DND-41 (cell line): Measurements from ENCODE around the gene ZNF511.

Experiments
- ATAC-seq: fragments of 200-7000 bp; cut with Tn5 transposase; 3 replicates; pipeline ENCODE4 v1.9.1; 2021; ENCODE audit warnings: low read depth; ENCODE audit not compliant: insufficient read depth
- DNase-seq: peaks from one replicate; pipeline ENCODE4 v3.0.0-alpha.2; 2020
- H2AFZ ChIP-seq: 2 replicates; pipeline ENCODE4 v1.6.0; 2012; ENCODE audit warnings: low read depth, low read length
- H3K27ac ChIP-seq: 2 replicates; pipeline ENCODE4 v1.5.1; 2012; ENCODE audit warnings: low read length, inconsistent platforms
- H3K27me3 ChIP-seq: fragments of 200-600 bp; sonication (generic); 2 replicates; pipeline ENCODE4 v1.6.0; 2012; ENCODE audit warnings: low read length, mild to moderate bottlenecking, inconsistent platforms; ENCODE audit not compliant: insufficient read depth, poor library complexity
- H3K36me3 ChIP-seq: 2 replicates; pipeline ENCODE4 v1.5.1; 2012; ENCODE audit warnings: low read length, inconsistent platforms; ENCODE audit not compliant: insufficient read depth
- H3K4me1 ChIP-seq: 2 replicates; pipeline ENCODE4 v1.5.1; 2012; ENCODE audit warnings: mild to moderate bottlenecking, low read length; ENCODE audit not compliant: insufficient read depth
- H3K4me2 ChIP-seq: 2 replicates; pipeline ENCODE4 v1.6.0; 2012; ENCODE audit warnings: mild to moderate bottlenecking, moderate library complexity, low read length, inconsistent platforms; ENCODE audit not compliant: insufficient read depth
- H3K4me3 ChIP-seq, 2 experiments: fragments of 200-600 bp in 1 of 2; shearing (Covaris generic) in 1 of 2; 2 replicates each; pipeline ENCODE4 v1.5.1; 2012 to 2016; ENCODE audit warnings: inconsistent platforms in 2 of 2, low read length in 2 of 2, mild to moderate bottlenecking in 2 of 2, low read depth in 1 of 2, moderate library complexity in 1 of 2
- H3K79me2 ChIP-seq: 2 replicates; pipeline ENCODE4 v1.6.0; 2012; ENCODE audit warnings: low read length, inconsistent platforms; ENCODE audit not compliant: insufficient read depth
- H3K9ac ChIP-seq: 2 replicates; pipeline ENCODE4 v1.6.0; 2012; ENCODE audit warnings: low read depth, mild to moderate bottlenecking, inconsistent platforms, low read length, moderate library complexity
- H3K9me3 ChIP-seq: 2 replicates; pipeline ENCODE4 v1.5.1; 2012; ENCODE audit warnings: low read length, moderate library complexity, mild to moderate bottlenecking, inconsistent platforms; ENCODE audit not compliant: insufficient read depth, severe bottlenecking
- H4K20me1 ChIP-seq: 2 replicates; pipeline ENCODE4 v1.6.0; 2012; ENCODE audit warnings: low read length; ENCODE audit not compliant: insufficient read depth
- CTCF ChIP-seq: IDR thresholded peaks from 2 replicates; pipeline ENCODE4 v1.5.1; 2012; ENCODE audit warnings: borderline replicate concordance, low read length, moderate library complexity, mild to moderate bottlenecking; ENCODE audit not compliant: poor library complexity, severe bottlenecking; ENCODE audit errors: extremely low read depth
- EZH2 ChIP-seq: IDR thresholded peaks from 3 replicates; pipeline ENCODE4 v1.6.1; 2012; ENCODE audit warnings: borderline replicate concordance, low read depth, mild to moderate bottlenecking, moderate library complexity, low read length, inconsistent platforms; ENCODE audit not compliant: severe bottlenecking

ZNF511 gene

GRCh38 chr10:133350283-133350949 is 41.7 kb downstream of the ZNF511 start:
- H3K9me3 ChIP-seq = no peaks in the 10 kb centered on the region
- DNase-seq (no peak), ATAC-seq (no peak)
- H3K79me2 ChIP-seq = no peaks in the 10 kb centered on the region
- H3K4me2 ChIP-seq = no peak overlapping the region
- no peak overlapping the region for H2AFZ ChIP-seq
- H3K36me3 ChIP-seq = no peaks in the 10 kb centered on the region
- no peaks in the 10 kb centered on the region for H3K27me3 ChIP-seq
- H3K4me1 ChIP-seq = no peaks in the 10 kb centered on the region
- TF ChIP-seq CTCF = no peak
- TF ChIP-seq EZH2 = no peak
- no peak overlapping the region for H3K9ac ChIP-seq
- no peaks in the 10 kb centered on the region; the same call in 1 of the 2 replicates for H4K20me1 ChIP-seq
- no peak overlapping the region for H3K4me3 ChIP-seq
- no peak overlapping the region for H3K27ac ChIP-seq

GRCh38 chr10:133350950-133351329 is 42.2 kb downstream of the ZNF511 start:
- no peak overlapping the region for H3K27ac ChIP-seq
- H3K27me3 ChIP-seq = no peaks in the 10 kb centered on the region
- TF ChIP-seq CTCF (no peak), EZH2 (no peak)
- H3K9ac ChIP-seq = no peak overlapping the region
- H4K20me1 ChIP-seq = no peaks in the 10 kb centered on the region; the same call in 1 of the 2 replicates
- no peak overlapping the region for H2AFZ ChIP-seq
- no peak overlapping the region for H3K4me3 ChIP-seq
- no peaks in the 10 kb centered on the region for H3K4me1 ChIP-seq
- ATAC-seq (no peak), DNase-seq (no peak)
- no peaks in the 10 kb centered on the region for H3K9me3 ChIP-seq
- no peaks in the 10 kb centered on the region for H3K36me3 ChIP-seq
- H3K4me2 ChIP-seq = no peak overlapping the region
- H3K79me2 ChIP-seq = no peaks in the 10 kb centered on the region

GRCh38 chr10:133351408-133352318 is 42.9 kb downstream of the ZNF511 start:
- TF ChIP-seq CTCF (no peak), EZH2 (no peak)
- no peaks in the 10 kb centered on the region for H3K79me2 ChIP-seq
- no peaks in the 10 kb centered on the region for H3K27me3 ChIP-seq
- no peak overlapping the region for H3K4me2 ChIP-seq
- H3K4me1 ChIP-seq = peaks cover 3% of the 10 kb centered on the region
- H3K9me3 ChIP-seq = no peaks in the 10 kb centered on the region
- H4K20me1 ChIP-seq = peaks cover 5% of the 10 kb centered on the region; the same call in 1 of the 2 replicates
- H3K9ac ChIP-seq = no peak overlapping the region
- DNase-seq (no peak), ATAC-seq (no peak)
- no peak overlapping the region for H2AFZ ChIP-seq
- no peak overlapping the region for H3K4me3 ChIP-seq
- no peaks in the 10 kb centered on the region for H3K36me3 ChIP-seq
- H3K27ac ChIP-seq = no peak overlapping the region
